Left lung (tissue), 10 donors: ENCODE data around the gene YIPF7. TPM values are rescaled to one million over a fixed set of nuclear protein-coding genes. Genes with fewer than 3 reads are reported as not detected.
A peak's percentile ranks its signal among the peaks of the same experiment; 100 is the strongest.

ENCODE experiments used
- ATAC-seq: fragments of 200-7000 bp; cut with Tn5 transposase; one replicate; pipeline ENCODE4 v1.9.1; 2020; ENCODE audit warnings: moderate library complexity
- DNase-seq, 4 donors: peaks; one replicate each; pipeline ENCODE4 v3.0.0-alpha.2; 2013 to 2020
- H3K27ac ChIP-seq, 2 donors: fragments of 200-600 bp; sonication (generic) in 1 of 2; one replicate each; pipeline versions ENCODE4 v1.5.0 to v1.8.0; 2020 to 2021
- H3K27me3 ChIP-seq, 2 donors: fragments of 200-600 bp; sonication (generic) in 1 of 2; one replicate each; pipeline versions ENCODE4 v1.5.0 to v1.8.0; 2020 to 2021
- H3K36me3 ChIP-seq, 2 donors: fragments of 200-600 bp; sonication (generic) in 1 of 2; one replicate each; pipeline versions ENCODE4 v1.5.0 to v1.8.0; 2020 to 2021
- H3K4me1 ChIP-seq, 2 donors: fragments of 200-600 bp; one replicate each; pipeline ENCODE4 v1.8.0; 2021
- H3K4me3 ChIP-seq, 2 donors: fragments of 200-600 bp; sonication (generic) in 1 of 2; one replicate each; pipeline versions ENCODE4 v1.5.0 to v1.8.0; 2020 to 2021; ENCODE audit warnings: mild to moderate bottlenecking in 1 of 2
- H3K9me3 ChIP-seq, 2 donors: fragments of 200-600 bp; sonication (generic) in 1 of 2; one replicate each; pipeline versions ENCODE4 v1.5.0 to v1.8.0; 2020 to 2021
- CTCF ChIP-seq, 2 donors: fragments of 200-600 bp; sonication (generic) in 1 of 2; IDR thresholded peaks; one replicate each; pipeline versions ENCODE4 v1.5.0 to v1.8.0; 2021; ENCODE audit warnings: antibody characterized with exemption in 2 of 2
- intact Hi-C, 2 donors: fragments of 100-400 bp; cut with DNase I; formaldehyde crosslinking; loops; one replicate each; pipeline versions ENCODE4 v1.11.2 to v1.14.2; 2022
- polyA plus RNA-seq, 6 donors: library from polyadenylated mRNA; unstranded; fragments of 120-200 nt; gene quantifications; one replicate each; pipeline ENCODE4 v1.2.1, GENCODE V29; 2013; ENCODE audit not compliant: insufficient read length in 6 of 6
- total RNA-seq, 2 donors: library from RNA; stranded (reverse); fragmentation: NEBNext Ultra II Directional; extraction: Animal tissue kit (Norgen Biotek cat#: 25700); gene quantifications; one replicate each; pipeline ENCODE4 v1.2.1, GENCODE V29; 2021
- donor health status: DM: no; HTN: yes; CAD: no.
- donor health status: DM: no; HTN: no; CAD: no.

The YIPF7 gene
- total and polyA plus RNA-seq, 8 donors = 0.20 to 0.48 (median 0.33) TPM; not detected in 3

- TF ChIP-seq CTCF (IDR thresholded peaks at IDR 0.05) = peak; percentile 36 to 47
- DNase-seq = peak in 2 of 4 donors; percentile 19 to 28
- intact Hi-C loops = no loop called here
- H3K9me3 ChIP-seq = no peaks in the 10 kb centered on the region
- H3K4me3 ChIP-seq = no peak overlapping the region
- H3K27me3 ChIP-seq = no peaks in the 10 kb centered on the region
- H3K36me3 ChIP-seq = no peaks in the 10 kb centered on the region
- H3K4me1 ChIP-seq = no peaks in the 10 kb centered on the region
- peak; percentile 84 for ATAC-seq
- no peak overlapping the region for H3K27ac ChIP-seq
These were observed 22.1 kb downstream of the YIPF7 start for GRCh38 chr4:44629280-44629866.

- intact Hi-C loops = no loop called here
- Histone ChIP-seq H3K27ac (no peak overlapping the region), H3K36me3 (no peaks in the 10 kb centered on the region), H3K9me3 (no peaks in the 10 kb centered on the region), H3K27me3 (no peaks in the 10 kb centered on the region), H3K4me1 (no peaks in the 10 kb centered on the region), H3K4me3 (no peak overlapping the region)
- ATAC-seq (no peak), DNase-seq (no peak)
- no peak for TF ChIP-seq CTCF (IDR thresholded peaks at IDR 0.05)
These were observed 27.7 kb downstream of the YIPF7 start for GRCh38 chr4:44623676-44624075.

- ATAC-seq = no peak
- H3K36me3 ChIP-seq = no peaks in the 10 kb centered on the region
- no peak overlapping the region for H3K27ac ChIP-seq
- intact Hi-C loops = no loop called here
- H3K4me1 ChIP-seq = no peaks in the 10 kb centered on the region
- TF ChIP-seq CTCF (IDR thresholded peaks at IDR 0.05) = no peak
- H3K9me3 ChIP-seq = no peaks in the 10 kb centered on the region
- no peaks in the 10 kb centered on the region for H3K27me3 ChIP-seq
- DNase-seq = no peak
- no peak overlapping the region for H3K4me3 ChIP-seq
These were observed 34.8 kb downstream of the YIPF7 start for GRCh38 chr4:44616621-44617020.

- no peak for TF ChIP-seq CTCF (IDR thresholded peaks at IDR 0.05)
- intact Hi-C loops = no loop called here
These were observed 68.0 kb downstream of the YIPF7 start for GRCh38 chr4:44583393-44583792.

GRCh38 chr4:44580231-44580630 lies 71.2 kb downstream of the YIPF7 start:
- no peak overlapping the region for H3K27ac ChIP-seq
- no peak overlapping the region for H3K4me3 ChIP-seq
- intact Hi-C loops = no loop called here
- no peak for DNase-seq
- no peak for TF ChIP-seq CTCF (IDR thresholded peaks at IDR 0.05)
- H3K9me3 ChIP-seq = peaks cover 0 to 10% of the 10 kb centered on the region in 2 donors
- no peaks in the 10 kb centered on the region for H3K36me3 ChIP-seq
- no peaks in the 10 kb centered on the region for H3K27me3 ChIP-seq
- no peaks in the 10 kb centered on the region for H3K4me1 ChIP-seq
- no peak for ATAC-seq

More at GRCh38 chr4:44583393-44583792, 68.0 kb downstream of the YIPF7 start:
- Histone ChIP-seq H3K4me1 (no peaks in the 10 kb centered on the region), H3K27ac (no peak overlapping the region), H3K36me3 (no peaks in the 10 kb centered on the region), H3K9me3 (peaks cover 0 to 10% of the 10 kb centered on the region in 2 donors), H3K4me3 (no peak overlapping the region), H3K27me3 (no peaks in the 10 kb centered on the region)
- DNase-seq (no peak), ATAC-seq (no peak)
